C4-2B (cell line): Measurements from ENCODE around the gene DTX2.
"Not testable (repeated sequence)": the region's sequence is repeated elsewhere in the genome, so short reads cannot be mapped to it uniquely, and the experiment has no call there.

Source experiments
- ZFX ChIP-seq: fragments of 450-650 bp; IDR thresholded peaks from 2 replicates; pipeline ENCODE4 v1.6.1; 2017
- TF ChIP-seq, protein P1 (sequence below): fragments of 450-650 bp; conservative IDR thresholded peaks from 2 replicates; pipeline ENCODE4 v1.5.1; 2017; ENCODE audit warnings: mild to moderate bottlenecking

- TF ChIP-seq, protein P1, sequence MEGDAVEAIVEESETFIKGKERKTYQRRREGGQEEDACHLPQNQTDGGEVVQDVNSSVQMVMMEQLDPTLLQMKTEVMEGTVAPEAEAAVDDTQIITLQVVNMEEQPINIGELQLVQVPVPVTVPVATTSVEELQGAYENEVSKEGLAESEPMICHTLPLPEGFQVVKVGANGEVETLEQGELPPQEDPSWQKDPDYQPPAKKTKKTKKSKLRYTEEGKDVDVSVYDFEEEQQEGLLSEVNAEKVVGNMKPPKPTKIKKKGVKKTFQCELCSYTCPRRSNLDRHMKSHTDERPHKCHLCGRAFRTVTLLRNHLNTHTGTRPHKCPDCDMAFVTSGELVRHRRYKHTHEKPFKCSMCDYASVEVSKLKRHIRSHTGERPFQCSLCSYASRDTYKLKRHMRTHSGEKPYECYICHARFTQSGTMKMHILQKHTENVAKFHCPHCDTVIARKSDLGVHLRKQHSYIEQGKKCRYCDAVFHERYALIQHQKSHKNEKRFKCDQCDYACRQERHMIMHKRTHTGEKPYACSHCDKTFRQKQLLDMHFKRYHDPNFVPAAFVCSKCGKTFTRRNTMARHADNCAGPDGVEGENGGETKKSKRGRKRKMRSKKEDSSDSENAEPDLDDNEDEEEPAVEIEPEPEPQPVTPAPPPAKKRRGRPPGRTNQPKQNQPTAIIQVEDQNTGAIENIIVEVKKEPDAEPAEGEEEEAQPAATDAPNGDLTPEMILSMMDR, result not testable (repeated sequence)
- TF ChIP-seq ZFX, result not testable (repeated sequence)
Measured at GRCh38 chr7:76445577-76446008, 15.9 kb upstream of the DTX2 start.
